ENCODE results near the gene DOK5.

GRCh38 chr20:54524849-54525248 lies 49.5 kb downstream of the DOK5 start:
- no peak for TF ChIP-seq CTCF (conservative IDR thresholded peaks at IDR 0.05; ENCODE audit: low read depth, low read length)
- no peak for TF ChIP-seq POLR2A (IDR thresholded peaks at IDR 0.05; ENCODE audit: low read depth, low read length)
- TF ChIP-seq, protein P1, sequence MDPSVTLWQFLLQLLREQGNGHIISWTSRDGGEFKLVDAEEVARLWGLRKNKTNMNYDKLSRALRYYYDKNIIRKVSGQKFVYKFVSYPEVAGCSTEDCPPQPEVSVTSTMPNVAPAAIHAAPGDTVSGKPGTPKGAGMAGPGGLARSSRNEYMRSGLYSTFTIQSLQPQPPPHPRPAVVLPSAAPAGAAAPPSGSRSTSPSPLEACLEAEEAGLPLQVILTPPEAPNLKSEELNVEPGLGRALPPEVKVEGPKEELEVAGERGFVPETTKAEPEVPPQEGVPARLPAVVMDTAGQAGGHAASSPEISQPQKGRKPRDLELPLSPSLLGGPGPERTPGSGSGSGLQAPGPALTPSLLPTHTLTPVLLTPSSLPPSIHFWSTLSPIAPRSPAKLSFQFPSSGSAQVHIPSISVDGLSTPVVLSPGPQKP (IDR thresholded peaks at IDR 0.05; ENCODE audit: borderline replicate concordance, low read depth, low read length) = no peak
- no peak for TF ChIP-seq RFX5 (IDR thresholded peaks at IDR 0.05; ENCODE audit: low read depth, low read length)
- TF ChIP-seq MAZ (IDR thresholded peaks at IDR 0.05; ENCODE audit: borderline replicate concordance, low read depth, low read length) = no peak
- TF ChIP-seq MAFK (IDR thresholded peaks at IDR 0.05; ENCODE audit: low read depth, low read length) = no peak
- TF ChIP-seq MXI1 (IDR thresholded peaks at IDR 0.05; ENCODE audit: borderline replicate concordance, low read depth, low read length) = no peak
- TF ChIP-seq BHLHE40 (IDR thresholded peaks at IDR 0.05; ENCODE audit: low read depth, low read length) = no peak
- TF ChIP-seq CEBPB (IDR thresholded peaks at IDR 0.05; ENCODE audit: low read depth, low read length) = no peak
- no peak for TF ChIP-seq RCOR1 (IDR thresholded peaks at IDR 0.05; ENCODE audit: insufficient replicate concordance, low read length)
- TF ChIP-seq FOS (IDR thresholded peaks at IDR 0.05; ENCODE audit: low read depth, low read length) = no peak
- no peak for TF ChIP-seq NFE2L2 (IDR thresholded peaks at IDR 0.05; ENCODE audit: low read depth, low read length)
- no peak for TF ChIP-seq USF2 (IDR thresholded peaks at IDR 0.05; ENCODE audit: low read depth, low read length)
